ENCODE results near the gene AOX1. TPM values are rescaled to one million over a fixed set of nuclear protein-coding genes. Genes with fewer than 3 reads are reported as not detected.

Gene AOX1
- total and polyA plus RNA-seq, 9 of the 15 experiments (the other 6 are each of a cell fraction or from before 2014, with no cell fraction given) = 0.10 to 0.55 (median 0.20) TPM; not detected in 6

DNA sequence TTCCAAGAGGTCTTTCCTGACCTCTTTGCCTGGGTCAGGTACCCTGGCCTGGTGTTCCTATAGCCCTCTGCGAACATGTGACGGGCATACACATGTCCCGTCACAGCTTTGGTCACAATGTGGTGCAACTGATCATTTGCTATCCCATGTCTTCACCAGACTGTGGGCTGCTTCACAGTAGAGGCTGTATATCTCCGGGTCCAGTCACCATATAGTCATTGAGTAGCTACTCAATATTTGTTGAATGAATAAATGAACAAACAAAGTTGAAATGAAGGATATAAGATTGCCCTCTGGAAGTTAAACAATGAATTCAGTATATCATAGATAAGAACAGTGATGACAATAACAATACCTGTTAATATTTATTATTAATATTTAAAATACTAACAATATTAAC, 16.8 kb downstream of the AOX1 start:
- Histone ChIP-seq H4K20me1 (replicated peaks; ENCODE audit: control insufficient read depth, insufficient read depth, low read length) (no peaks in the 10 kb centered on the region), H3K36me3 (ENCODE audit: control insufficient read depth, insufficient read depth, low read length) (no peaks in the 10 kb centered on the region), H3K27ac (ENCODE audit: extremely low read depth, low read depth, low read length) (no peak overlapping the region), H3K4me1 (replicated peaks in 1 of 2; ENCODE audit: control insufficient read depth in 2 of 2, insufficient read depth in 2 of 2, low read length in 2 of 2) (no peaks in the 10 kb centered on the region), H3K9me3 (replicated peaks; ENCODE audit: control insufficient read depth, insufficient read depth, low read depth, low read length) (no peaks in the 10 kb centered on the region), H3K27me3 (ENCODE audit: control insufficient read depth in 2 of 2, insufficient read depth in 2 of 2, low read length in 2 of 2) (peaks cover 4% of the 10 kb centered on the region in 2 experiments; a peak in 1 of 5 replicates), H2AFZ (ENCODE audit: low read depth, low read length) (no peak overlapping the region), H3K79me2 (ENCODE audit: control insufficient read depth, insufficient read depth, low read length) (no peaks in the 10 kb centered on the region), H3K9ac (ENCODE audit: insufficient read depth in 1 of 2, low read depth in 2 of 2, low read length in 2 of 2) (no peak overlapping the region), H3K4me3 (no peak overlapping the region), H3K4me2 (ENCODE audit: insufficient read depth, low read length) (no peak overlapping the region), H3K9me1 (ENCODE audit: control insufficient read depth, insufficient read depth, low read length) (no peaks in the 10 kb centered on the region)
- ChIA-PET CTCF (ENCODE audit: low intra/inter-chr PET ratio) (no interaction called here), POLR2A (interaction anchor here (0.6 kb wide), 2 partner anchors 93 to 1865 kb away, joined by 3 read pairs; no protein-coding TSS in a partner anchor)
- TF ChIP-seq PTRF (tag; IDR thresholded peaks at IDR 0.05) = no peak
- in situ Hi-C loops (cut with MboI) (no loop called here), intact Hi-C loops (cut with micrococcal nuclease) (no loop called here)
- no TSS peak for BruUV-seq (replicated peaks)
- FAIRE-seq = no peak
- WGBS (ENCODE audit: insufficient coverage, low coverage, missing lambda C conversion rate) = 4% methylated on average over 4 of the region's 4 CpGs
- no peak for ATAC-seq
- DNase-seq (ENCODE audit: extremely low read depth in 1 of 4, low spot score in 3 of 4) = no peak

DNA sequence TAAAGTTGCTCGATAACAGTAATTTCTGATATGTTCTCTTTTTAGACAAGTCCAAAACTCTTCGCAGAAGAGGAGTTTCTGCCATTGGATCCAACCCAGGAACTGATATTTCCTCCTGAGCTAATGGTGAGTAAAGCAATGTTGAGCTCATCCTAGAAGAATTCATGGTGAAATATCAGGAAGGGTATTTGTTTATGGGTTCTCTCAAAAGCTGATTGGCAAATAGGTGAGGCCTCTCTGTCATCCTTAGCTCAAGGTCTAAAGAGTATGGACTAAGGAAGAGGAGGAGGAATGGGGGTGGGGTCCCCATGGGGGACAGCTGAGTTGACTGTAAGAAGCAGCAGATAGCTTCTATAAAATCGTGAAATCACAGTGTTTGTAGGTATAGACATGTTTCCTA, 18.2 kb downstream of the AOX1 start:
- BruUV-seq (replicated peaks) = no TSS peak
- no peaks in the 10 kb centered on the region for H3K4me1 ChIP-seq (replicated peaks in 1 of 2; ENCODE audit: control insufficient read depth in 2 of 2, insufficient read depth in 2 of 2, low read length in 2 of 2)
- no peaks in the 10 kb centered on the region for H3K36me3 ChIP-seq (ENCODE audit: control insufficient read depth, insufficient read depth, low read length)
- no peak overlapping the region for H3K9ac ChIP-seq (ENCODE audit: insufficient read depth in 1 of 2, low read depth in 2 of 2, low read length in 2 of 2)
- intact Hi-C loops (cut with micrococcal nuclease) (no loop called here), in situ Hi-C loops (cut with MboI) (no loop called here)
- TF ChIP-seq SMAD4 (CRISPR knock-in tag; conservative IDR thresholded peaks at IDR 0.05) (no peak), FUS (optimal IDR thresholded peaks at IDR 0.05; ENCODE audit: low read depth, low read length) (no peak), DNMT1 (IDR thresholded peaks at IDR 0.05) (no peak), RAD51 (IDR thresholded peaks at IDR 0.05; ENCODE audit: borderline replicate concordance, low read depth) (no peak), ZSCAN29 (IDR thresholded peaks at IDR 0.05) (no peak), KLF16 (IDR thresholded peaks at IDR 0.05) (no peak), ZNF766 (CRISPR knock-in tag; conservative IDR thresholded peaks at IDR 0.05) (no peak)
- TF ChIP-seq, protein P1, sequence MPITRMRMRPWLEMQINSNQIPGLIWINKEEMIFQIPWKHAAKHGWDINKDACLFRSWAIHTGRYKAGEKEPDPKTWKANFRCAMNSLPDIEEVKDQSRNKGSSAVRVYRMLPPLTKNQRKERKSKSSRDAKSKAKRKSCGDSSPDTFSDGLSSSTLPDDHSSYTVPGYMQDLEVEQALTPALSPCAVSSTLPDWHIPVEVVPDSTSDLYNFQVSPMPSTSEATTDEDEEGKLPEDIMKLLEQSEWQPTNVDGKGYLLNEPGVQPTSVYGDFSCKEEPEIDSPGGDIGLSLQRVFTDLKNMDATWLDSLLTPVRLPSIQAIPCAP (CRISPR knock-in tag; IDR thresholded peaks at IDR 0.05; ENCODE audit: borderline replicate concordance) = no peak
- TF ChIP-seq, protein P2, sequence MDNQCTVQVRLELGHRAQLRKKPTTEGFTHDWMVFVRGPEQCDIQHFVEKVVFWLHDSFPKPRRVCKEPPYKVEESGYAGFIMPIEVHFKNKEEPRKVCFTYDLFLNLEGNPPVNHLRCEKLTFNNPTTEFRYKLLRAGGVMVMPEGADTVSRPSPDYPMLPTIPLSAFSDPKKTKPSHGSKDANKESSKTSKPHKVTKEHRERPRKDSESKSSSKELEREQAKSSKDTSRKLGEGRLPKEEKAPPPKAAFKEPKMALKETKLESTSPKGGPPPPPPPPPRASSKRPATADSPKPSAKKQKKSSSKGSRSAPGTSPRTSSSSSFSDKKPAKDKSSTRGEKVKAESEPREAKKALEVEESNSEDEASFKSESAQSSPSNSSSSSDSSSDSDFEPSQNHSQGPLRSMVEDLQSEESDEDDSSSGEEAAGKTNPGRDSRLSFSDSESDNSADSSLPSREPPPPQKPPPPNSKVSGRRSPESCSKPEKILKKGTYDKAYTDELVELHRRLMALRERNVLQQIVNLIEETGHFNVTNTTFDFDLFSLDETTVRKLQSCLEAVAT (IDR thresholded peaks at IDR 0.05) = no peak
- peaks cover 4% of the 10 kb centered on the region in 2 experiments; a peak in 2 of 5 replicates for H3K27me3 ChIP-seq (ENCODE audit: control insufficient read depth in 2 of 2, insufficient read depth in 2 of 2, low read length in 2 of 2)
- no peak overlapping the region for H2AFZ ChIP-seq (ENCODE audit: low read depth, low read length)
- no peak for FAIRE-seq
- H3K27ac ChIP-seq (ENCODE audit: extremely low read depth, low read depth, low read length) = no peak overlapping the region
- no peaks in the 10 kb centered on the region for H3K9me1 ChIP-seq (ENCODE audit: control insufficient read depth, insufficient read depth, low read length)
- CTCF ChIA-PET (ENCODE audit: low intra/inter-chr PET ratio) = no interaction called here
- no peaks in the 10 kb centered on the region for H4K20me1 ChIP-seq (replicated peaks; ENCODE audit: control insufficient read depth, insufficient read depth, low read length)
- no peaks in the 10 kb centered on the region for H3K79me2 ChIP-seq (ENCODE audit: control insufficient read depth, insufficient read depth, low read length)
- WGBS (ENCODE audit: insufficient coverage, low coverage, missing lambda C conversion rate) = 0% methylated on average over 3 of the region's 3 CpGs
- POLR2A ChIA-PET = interaction anchor here (0.8 kb wide), 1 partner anchor 11 kb away, joined by 3 read pairs; no protein-coding TSS in a partner anchor
- ATAC-seq = no peak
- H3K4me2 ChIP-seq (ENCODE audit: insufficient read depth, low read length) = no peak overlapping the region
- no peak for DNase-seq (ENCODE audit: extremely low read depth in 1 of 4, low spot score in 3 of 4)
- no peaks in the 10 kb centered on the region for H3K9me3 ChIP-seq (replicated peaks; ENCODE audit: control insufficient read depth, insufficient read depth, low read depth, low read length)
- no peak overlapping the region for H3K4me3 ChIP-seq

Measured in K562 (cell line).